ENCODE results near the gene TUSC1.

DNA sequence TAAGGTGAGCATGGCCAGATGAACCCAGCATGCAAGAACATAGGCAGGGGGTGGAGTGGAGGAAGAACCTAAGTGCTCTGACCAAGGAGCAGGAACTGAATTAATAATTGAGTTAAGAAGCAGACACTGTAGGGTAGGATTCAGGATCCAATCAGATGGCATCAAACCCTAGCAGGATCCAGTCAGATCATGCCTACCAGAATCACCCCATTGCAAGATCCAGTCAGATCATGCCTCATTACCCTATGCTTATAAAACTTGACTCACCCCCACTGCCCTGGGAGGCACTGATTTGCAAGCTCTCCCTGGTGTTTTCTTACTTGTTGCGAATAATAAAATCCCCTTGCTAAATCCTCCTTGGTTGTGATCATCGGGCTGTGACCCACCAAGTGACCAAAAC is 19.7 kb downstream of the TUSC1 start:
- TF ChIP-seq, protein P1, sequence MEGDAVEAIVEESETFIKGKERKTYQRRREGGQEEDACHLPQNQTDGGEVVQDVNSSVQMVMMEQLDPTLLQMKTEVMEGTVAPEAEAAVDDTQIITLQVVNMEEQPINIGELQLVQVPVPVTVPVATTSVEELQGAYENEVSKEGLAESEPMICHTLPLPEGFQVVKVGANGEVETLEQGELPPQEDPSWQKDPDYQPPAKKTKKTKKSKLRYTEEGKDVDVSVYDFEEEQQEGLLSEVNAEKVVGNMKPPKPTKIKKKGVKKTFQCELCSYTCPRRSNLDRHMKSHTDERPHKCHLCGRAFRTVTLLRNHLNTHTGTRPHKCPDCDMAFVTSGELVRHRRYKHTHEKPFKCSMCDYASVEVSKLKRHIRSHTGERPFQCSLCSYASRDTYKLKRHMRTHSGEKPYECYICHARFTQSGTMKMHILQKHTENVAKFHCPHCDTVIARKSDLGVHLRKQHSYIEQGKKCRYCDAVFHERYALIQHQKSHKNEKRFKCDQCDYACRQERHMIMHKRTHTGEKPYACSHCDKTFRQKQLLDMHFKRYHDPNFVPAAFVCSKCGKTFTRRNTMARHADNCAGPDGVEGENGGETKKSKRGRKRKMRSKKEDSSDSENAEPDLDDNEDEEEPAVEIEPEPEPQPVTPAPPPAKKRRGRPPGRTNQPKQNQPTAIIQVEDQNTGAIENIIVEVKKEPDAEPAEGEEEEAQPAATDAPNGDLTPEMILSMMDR (conservative IDR thresholded peaks at IDR 0.05; ENCODE audit: low read depth, low read length): no peak
- TF ChIP-seq EZH2 (IDR thresholded peaks at IDR 0.05; ENCODE audit: low read length, unreplicated experiment): no peak
